GM19324 (cell line): ENCODE measurements around the gene UCK1.

Source experiments
- ATAC-seq: cut with Tn5 transposase; IDR thresholded peaks from one replicate; pipeline ENCODE4 v1.9.1; 2021; ENCODE audit warnings: mild to moderate bottlenecking, moderate library complexity; ENCODE audit not compliant: unreplicated experiment, low FRiP score

Gene UCK1

GRCh38 chr9:131500939-131501541 is 30.0 kb downstream of the UCK1 start:
- ATAC-seq = no peak

GRCh38 chr9:131500377-131500776 is 30.7 kb downstream of the UCK1 start:
- no peak for ATAC-seq

- ATAC-seq = no peak
Observed at GRCh38 chr9:131499254-131499767, 31.8 kb downstream of the UCK1 start.

GRCh38 chr9:131496844-131497405 is 34.1 kb downstream of the UCK1 start:
- no peak for ATAC-seq

GRCh38 chr9:131495785-131496184 is 35.3 kb downstream of the UCK1 start:
- no peak for ATAC-seq

- ATAC-seq = no peak
Observed at GRCh38 chr9:131494296-131494870, 36.7 kb downstream of the UCK1 start.

- ATAC-seq = no peak
Observed at GRCh38 chr9:131492070-131492469, 39.0 kb downstream of the UCK1 start.

GRCh38 chr9:131491001-131491710 is 39.9 kb downstream of the UCK1 start:
- ATAC-seq = no peak

GRCh38 chr9:131490514-131490913 is 40.5 kb downstream of the UCK1 start:
- ATAC-seq = no peak

- ATAC-seq = no peak
Observed at GRCh38 chr9:131487621-131488031, 43.4 kb downstream of the UCK1 start.

GRCh38 chr9:131487001-131487400 is 44.1 kb downstream of the UCK1 start:
- ATAC-seq = no peak

GRCh38 chr9:131485728-131486422 is 45.2 kb downstream of the UCK1 start:
- no peak for ATAC-seq

GRCh38 chr9:131485206-131485605 is 45.9 kb downstream of the UCK1 start:
- ATAC-seq = no peak

- no peak for ATAC-seq
Observed at GRCh38 chr9:131484560-131485185, 46.4 kb downstream of the UCK1 start.

GRCh38 chr9:131484051-131484445 is 47.0 kb downstream of the UCK1 start:
- ATAC-seq = no peak

GRCh38 chr9:131483319-131484050 is 47.6 kb downstream of the UCK1 start:
- ATAC-seq = no peak

GRCh38 chr9:131482343-131483006 is 48.6 kb downstream of the UCK1 start:
- ATAC-seq = no peak

GRCh38 chr9:131481441-131482342 is 49.4 kb downstream of the UCK1 start:
- ATAC-seq = no peak
